Measurements from ENCODE around the gene C5orf34. TPM values are rescaled to one million over a fixed set of nuclear protein-coding genes. Genes with fewer than 3 reads are reported as not detected.
A peak's percentile ranks its signal among the peaks of the same experiment; 100 is the strongest.

C5orf34 gene
- total and polyA plus RNA-seq, 9 of the 15 experiments (the other 6 are each of a cell fraction or from before 2014, with no cell fraction given), result 13.2 to 32.6 (median 20.7) TPM

- peak in 1 of 3 experiments; percentile 73; a peak in 2 of 6 replicates for TF ChIP-seq ZBTB11 (CRISPR knock-in tag; IDR thresholded peaks at IDR 0.05)
- TF ChIP-seq SMAD3 (CRISPR knock-in tag; conservative IDR thresholded peaks at IDR 0.05), result 0 out of 2 replicates have a peak, but pooled peaks have one; percentile 57
- TF ChIP-seq ZBTB49 (CRISPR knock-in tag; IDR thresholded peaks at IDR 0.05; ENCODE audit: borderline replicate concordance), result no peak
- TF ChIP-seq DMBX1 (CRISPR knock-in tag; IDR thresholded peaks at IDR 0.05; ENCODE audit: borderline replicate concordance), result peak; percentile 70; the same call in 1 of the 2 replicates
- TF ChIP-seq MLLT1 (IDR thresholded peaks at IDR 0.05), result 0 out of 4 replicates have a peak, but pooled peaks of 1 of the 2 experiments have one; percentile 24
- no peak for TF ChIP-seq BCOR (IDR thresholded peaks at IDR 0.05)
- TF ChIP-seq PRDM10 (IDR thresholded peaks at IDR 0.05; ENCODE audit: partially characterized antibody), result peak; percentile 6
- TF ChIP-seq GATAD2B (IDR thresholded peaks at IDR 0.05; ENCODE audit: borderline replicate concordance), result peak; percentile 89
- no peak for TF ChIP-seq SREBF1 (IDR thresholded peaks at IDR 0.05; ENCODE audit: borderline replicate concordance, low read depth, low read length)
- no peak for TF ChIP-seq FOXM1 (IDR thresholded peaks at IDR 0.05; ENCODE audit: low read depth)
- TF ChIP-seq FOXM1 (CRISPR knock-in tag; IDR thresholded peaks at IDR 0.05; ENCODE audit: low read depth), result peak; percentile 79; the same call in 1 of the 2 replicates
- TF ChIP-seq, protein P1, sequence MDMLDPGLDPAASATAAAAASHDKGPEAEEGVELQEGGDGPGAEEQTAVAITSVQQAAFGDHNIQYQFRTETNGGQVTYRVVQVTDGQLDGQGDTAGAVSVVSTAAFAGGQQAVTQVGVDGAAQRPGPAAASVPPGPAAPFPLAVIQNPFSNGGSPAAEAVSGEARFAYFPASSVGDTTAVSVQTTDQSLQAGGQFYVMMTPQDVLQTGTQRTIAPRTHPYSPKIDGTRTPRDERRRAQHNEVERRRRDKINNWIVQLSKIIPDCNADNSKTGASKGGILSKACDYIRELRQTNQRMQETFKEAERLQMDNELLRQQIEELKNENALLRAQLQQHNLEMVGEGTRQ (CRISPR knock-in tag; IDR thresholded peaks at IDR 0.05), result no peak
- peak; percentile 76; the same call in 1 of the 2 replicates for TF ChIP-seq ERF (CRISPR knock-in tag; IDR thresholded peaks at IDR 0.05)
These were observed 42.1 kb upstream of the C5orf34 start, which contains the start of gene PAIP1 (continued) for GRCh38 chr5:43556857-43557542.

Measured in K562 (cell line).